ENCODE data around the gene PER3.

DNA sequence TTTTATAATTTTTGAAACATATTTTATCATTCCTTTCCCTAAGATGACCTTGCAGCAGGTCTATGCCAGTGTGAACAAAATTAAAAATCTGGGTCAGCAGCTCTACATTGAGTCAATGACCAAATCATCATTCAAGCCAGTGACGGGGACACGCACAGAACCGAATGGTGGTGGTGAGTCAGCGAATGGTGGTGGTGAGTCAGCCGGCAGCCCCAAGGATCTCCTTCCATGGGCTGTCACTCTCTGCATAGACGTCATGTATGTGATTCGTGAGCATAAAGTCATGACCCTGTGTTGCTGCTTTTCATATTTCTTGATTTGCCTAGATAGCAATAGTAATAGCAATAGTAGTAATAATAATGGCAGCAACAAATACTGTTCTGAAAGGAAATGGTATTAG is 26.3 kb downstream of the PER3 start:
- TF ChIP-seq CTCF (IDR thresholded peaks at IDR 0.05) (no peak), POLR2AphosphoS5 (IDR thresholded peaks at IDR 0.05) (no peak), EP300 (IDR thresholded peaks at IDR 0.05; ENCODE audit: low read depth) (no peak)
